Cardiac fibroblast (primary cell): ENCODE data around the gene ITGB8.

Source experiments
- DNase-seq, 2 donors: peaks; one replicate each; pipeline versions ENCODE4 v3.0.0 to v3.0.0-alpha.2; 2010; ENCODE audit warnings: low read depth in 2 of 2
- H3K4me3 ChIP-seq, 2 donors: replicated peaks in 1 of 2; 1 replicate in 1 of 2; 2 replicates in 1 of 2; pipeline ENCODE4 v1.5.1; 2011; ENCODE audit warnings: low read depth in 2 of 2, low read length in 2 of 2, mild to moderate bottlenecking in 2 of 2, moderate library complexity in 1 of 2
- CTCF ChIP-seq: IDR thresholded peaks from one replicate; pipeline ENCODE4 v1.5.1; 2011; ENCODE audit warnings: low read depth, mild to moderate bottlenecking, low read length, inconsistent platforms

Gene ITGB8

GRCh38 chr7:20409961-20410360 is 79.3 kb downstream of the ITGB8 start:
- H3K4me3 ChIP-seq, result no peak overlapping the region
- no peak for TF ChIP-seq CTCF
- no peak for DNase-seq

- TF ChIP-seq CTCF, result no peak
- H3K4me3 ChIP-seq, result no peak overlapping the region
- DNase-seq, result no peak
These were observed 80.7 kb downstream of the ITGB8 start for GRCh38 chr7:20411372-20411771.

- TF ChIP-seq CTCF, result no peak
- DNase-seq, result no peak
These were observed 81.3 kb downstream of the ITGB8 start for GRCh38 chr7:20412032-20412431.

GRCh38 chr7:20417260-20417659 is 86.6 kb downstream of the ITGB8 start:
- H3K4me3 ChIP-seq, result no peak overlapping the region
- DNase-seq, result no peak
- TF ChIP-seq CTCF, result no peak

More at GRCh38 chr7:20412032-20412431, 81.3 kb downstream of the ITGB8 start:
- H3K4me3 ChIP-seq, result no peak overlapping the region

GRCh38 chr7:20417675-20418382 is 87.1 kb downstream of the ITGB8 start:
- TF ChIP-seq CTCF, result no peak
- H3K4me3 ChIP-seq, result no peak overlapping the region
- no peak for DNase-seq

GRCh38 chr7:20424500-20424899 is 93.8 kb downstream of the ITGB8 start:
- no peak for TF ChIP-seq CTCF
- no peak overlapping the region for H3K4me3 ChIP-seq
- no peak for DNase-seq

GRCh38 chr7:20430664-20431063 is 100.0 kb downstream of the ITGB8 start:
- DNase-seq, result no peak
- TF ChIP-seq CTCF, result no peak
- H3K4me3 ChIP-seq, result no peak overlapping the region
